ENCODE data around the gene SUMF2.
"Not testable (repeated sequence)": the region's sequence is repeated elsewhere in the genome, so short reads cannot be mapped to it uniquely, and the experiment has no call there.

Gene SUMF2

GRCh38 chr7:56110611-56111010 lies 46.5 kb downstream of the SUMF2 start:
- DNase-seq, result no peak

- DNase-seq, result not testable (repeated sequence)
Measured at GRCh38 chr7:56112244-56112643, 48.2 kb downstream of the SUMF2 start.

GRCh38 chr7:56115852-56116538 lies 51.9 kb downstream of the SUMF2 start, which contains the start of gene NUPR2:
TSS of gene NUPR2 (minus strand) at chr7:56116417. CDS start at chr7:56116314, 103 bp downstream.
- no peak for DNase-seq

- DNase-seq, result no peak
Measured at GRCh38 chr7:56121440-56121839, 57.4 kb downstream of the SUMF2 start.

- no peak for DNase-seq
Measured at GRCh38 chr7:56124981-56125380, 60.9 kb downstream of the SUMF2 start.

GRCh38 chr7:56125831-56126230 lies 61.7 kb downstream of the SUMF2 start:
- no peak for DNase-seq

- DNase-seq, result no peak
Measured at GRCh38 chr7:56127241-56127975, 63.3 kb downstream of the SUMF2 start.
